Keratinocyte (primary cell): ENCODE results near the gene CIDEB.

ENCODE experiments used
- CTCF ChIP-seq, 3 experiments: IDR thresholded peaks in 1 of 3; conservative IDR thresholded peaks in 1 of 3; optimal IDR thresholded peaks in 1 of 3; 2 replicates in 2 of 3; 3 replicates in 1 of 3; pipeline versions ENCODE3 to v1.5.1; 2011; ENCODE audit warnings: low read length in 3 of 3, mild to moderate bottlenecking in 3 of 3, moderate library complexity in 2 of 3, control low read depth in 1 of 3, inconsistent platforms in 1 of 3; ENCODE audit not compliant: insufficient read depth in 2 of 3; ENCODE audit errors: extremely low read depth in 1 of 3
- EZH2 ChIP-seq: IDR thresholded peaks from one replicate; pipeline ENCODE4 v1.6.1; 2012; ENCODE audit warnings: inconsistent platforms, mild to moderate bottlenecking, low read length, moderate library complexity

- TF ChIP-seq CTCF (optimal IDR thresholded peaks at IDR 0.05 in 1 of 3, IDR thresholded peaks at IDR 0.05 in 1 of 3, conservative IDR thresholded peaks at IDR 0.05 in 1 of 3; ENCODE audit: extremely low read depth in 1 of 3, insufficient read depth in 2 of 3, low read length in 3 of 3) (no peak), EZH2 (no peak)
Observed at GRCh38 chr14:24347134-24347533, 39.4 kb upstream of the CIDEB start.
